AG04450 (cell line): ENCODE data around the gene AGTR2. TPM values are rescaled to one million over a fixed set of nuclear protein-coding genes. Genes with fewer than 3 reads are reported as not detected.
"Not testable (repeated sequence)": the region's sequence is repeated elsewhere in the genome, so short reads cannot be mapped to it uniquely, and the experiment has no call there.

Source experiments
- CTCF ChIA-PET: fragments of 300-600, 350-600 bp; formaldehyde crosslinking; extraction: SDS; loops from one replicate; lab custom pipeline; 2022; ENCODE audit warnings: antibody characterized with exemption, inconsistent platforms; lab: Charles Lee
- POLR2A ChIA-PET: fragments of 350-600 bp; formaldehyde crosslinking; extraction: SDS; loops from one replicate; lab custom pipeline; 2021; ENCODE audit warnings: antibody characterized with exemption, inconsistent platforms; lab: Yijun Ruan, JAX
- DNase-seq: peaks from one replicate; pipeline ENCODE4 v3.0.0-alpha.2; 2011; ENCODE audit warnings: low read depth, low spot score
- H3K27ac ChIP-seq: one replicate; pipeline ENCODE4 v1.5.1; 2012; ENCODE audit warnings: low read depth, low read length, control low read depth
- H3K27me3 ChIP-seq: one replicate; pipeline ENCODE4 v1.6.0; 2012; ENCODE audit warnings: low read length; ENCODE audit not compliant: control insufficient read depth, insufficient read depth
- H3K4me3 ChIP-seq: 2 replicates; pipeline ENCODE4 v1.5.1; 2011; ENCODE audit warnings: mild to moderate bottlenecking, low read depth, low read length, control low read depth
- H3K9me3 ChIP-seq: 2 replicates; pipeline ENCODE4 v1.5.1; 2012; ENCODE audit warnings: low read length; ENCODE audit not compliant: control insufficient read depth, insufficient read depth
- CTCF ChIP-seq: IDR thresholded peaks from 2 replicates; pipeline ENCODE4 v1.5.1; 2011; ENCODE audit warnings: low read depth, low read length, control low read depth, inconsistent platforms
- polyA minus RNA-seq: library from RNA; depleted of rRNA, polyadenylated mRNA; stranded (reverse); fragments of >200 nt; gene quantifications from 2 replicates; pipeline ENCODE4 v1.2.3, GENCODE V29; 2011; rRNA and poly(A)+ RNA removed
- polyA plus RNA-seq: library from polyadenylated mRNA; depleted of rRNA; stranded (reverse); fragments of >200 nt; gene quantifications from 2 replicates; pipeline ENCODE4 v1.2.3, GENCODE V29; 2011; rRNA removed

The AGTR2 gene, protein sequence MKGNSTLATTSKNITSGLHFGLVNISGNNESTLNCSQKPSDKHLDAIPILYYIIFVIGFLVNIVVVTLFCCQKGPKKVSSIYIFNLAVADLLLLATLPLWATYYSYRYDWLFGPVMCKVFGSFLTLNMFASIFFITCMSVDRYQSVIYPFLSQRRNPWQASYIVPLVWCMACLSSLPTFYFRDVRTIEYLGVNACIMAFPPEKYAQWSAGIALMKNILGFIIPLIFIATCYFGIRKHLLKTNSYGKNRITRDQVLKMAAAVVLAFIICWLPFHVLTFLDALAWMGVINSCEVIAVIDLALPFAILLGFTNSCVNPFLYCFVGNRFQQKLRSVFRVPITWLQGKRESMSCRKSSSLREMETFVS
- not detected in 2 replicates for polyA plus RNA-seq
- polyA minus RNA-seq = not detected in 2 replicates

- TF ChIP-seq CTCF = no peak
- CTCF ChIA-PET = interaction anchor here (0.6 kb wide), 1 partner anchor 100 kb away, joined by 3 read pairs; no protein-coding TSS in a partner anchor
- POLR2A ChIA-PET = no interaction called here
Measured at GRCh38 chrX:116170511-116170910, at the start of gene AGTR2. AGTR2 (plus strand) TSS chrX:116170744; CDS start chrX:116172281, 1,537 bp downstream.

DNA sequence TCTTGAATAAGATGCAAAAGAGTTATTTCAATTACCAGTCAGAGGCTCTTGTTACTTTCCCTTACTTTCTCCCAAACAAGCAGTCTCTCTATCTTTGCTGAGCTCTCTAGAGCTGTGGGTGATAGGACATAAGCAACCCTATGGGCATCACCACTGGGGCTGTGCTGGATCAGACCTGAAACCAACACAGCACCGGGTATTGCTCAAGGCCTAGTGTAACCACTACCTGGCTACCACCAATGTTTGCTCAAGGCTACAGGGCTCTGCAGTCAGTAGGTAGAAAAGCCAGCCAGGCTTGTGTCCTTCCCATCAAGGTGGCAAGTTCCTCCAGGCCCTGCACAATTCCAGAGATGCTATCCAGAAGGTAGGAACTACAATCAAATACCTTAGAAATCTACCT lies 35.3 kb upstream of the AGTR2 start:
- no peak for TF ChIP-seq CTCF
- DNase-seq = no peak
- ChIA-PET CTCF (no interaction called here), POLR2A (no interaction called here)
- Histone ChIP-seq H3K27ac (no peak overlapping the region), H3K27me3 (no peaks in the 10 kb centered on the region), H3K4me3 (no peak overlapping the region), H3K9me3 (no peaks in the 10 kb centered on the region; the same call in 1 of the 2 replicates)

More at GRCh38 chrX:116170511-116170910, at the start of gene AGTR2:
- Histone ChIP-seq H3K4me3 (no peak within 1 kb of the TSS), H3K27me3 (no peaks in the 10 kb centered on the region), H3K27ac (no peak within 1 kb of the TSS), H3K9me3 (no peaks in the 10 kb centered on the region)
- no peak for DNase-seq

DNA sequence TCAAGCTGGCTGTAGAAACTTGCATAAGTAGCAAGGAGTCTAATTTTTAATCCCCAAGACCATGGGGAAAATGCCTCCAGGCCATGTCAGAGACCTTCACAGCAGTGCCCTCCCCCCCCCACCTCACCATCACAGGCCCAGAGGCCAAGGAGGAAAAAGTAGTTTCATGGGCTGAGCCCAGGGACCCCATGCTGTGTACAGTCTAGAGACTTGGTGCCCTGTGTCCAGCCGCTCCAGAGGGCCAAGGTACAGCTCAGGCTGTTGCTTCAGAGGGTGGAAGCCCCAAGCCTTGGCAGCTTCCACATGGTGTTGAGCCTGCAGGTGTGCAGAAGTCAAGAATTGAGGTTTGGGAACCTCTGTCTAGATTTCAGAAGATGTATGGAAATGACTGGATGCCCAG lies 29.3 kb upstream of the AGTR2 start:
- H3K27ac ChIP-seq, DNase-seq, H3K9me3 ChIP-seq, H3K27me3 ChIP-seq, POLR2A ChIA-PET, H3K4me3 ChIP-seq, CTCF ChIA-PET: not testable (repeated sequence)

DNA sequence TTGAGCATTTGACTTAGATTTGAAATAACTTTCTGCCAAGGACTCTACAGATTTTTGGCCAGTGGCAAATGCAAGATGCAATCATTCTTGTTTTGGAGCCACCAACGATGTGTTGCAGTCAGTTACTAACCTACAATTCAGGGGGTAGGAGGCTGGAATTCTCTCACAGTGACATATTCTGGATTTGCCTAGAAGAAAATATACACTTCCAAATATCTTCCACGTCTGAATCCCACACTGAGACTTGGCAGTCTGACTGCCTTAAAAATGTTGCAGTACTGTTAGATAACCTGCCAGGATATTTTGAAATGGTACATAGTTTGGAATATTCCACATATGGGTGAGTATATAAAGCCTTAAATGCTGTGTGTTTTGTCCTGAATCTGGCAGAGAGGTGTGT lies 27.6 kb upstream of the AGTR2 start:
- no peak for TF ChIP-seq CTCF
- no peak overlapping the region for H3K27ac ChIP-seq
- H3K27me3 ChIP-seq = no peaks in the 10 kb centered on the region
- no peak overlapping the region for H3K4me3 ChIP-seq
- DNase-seq = no peak
- CTCF ChIA-PET = no interaction called here
- no peaks in the 10 kb centered on the region for H3K9me3 ChIP-seq
- POLR2A ChIA-PET = no interaction called here

DNA sequence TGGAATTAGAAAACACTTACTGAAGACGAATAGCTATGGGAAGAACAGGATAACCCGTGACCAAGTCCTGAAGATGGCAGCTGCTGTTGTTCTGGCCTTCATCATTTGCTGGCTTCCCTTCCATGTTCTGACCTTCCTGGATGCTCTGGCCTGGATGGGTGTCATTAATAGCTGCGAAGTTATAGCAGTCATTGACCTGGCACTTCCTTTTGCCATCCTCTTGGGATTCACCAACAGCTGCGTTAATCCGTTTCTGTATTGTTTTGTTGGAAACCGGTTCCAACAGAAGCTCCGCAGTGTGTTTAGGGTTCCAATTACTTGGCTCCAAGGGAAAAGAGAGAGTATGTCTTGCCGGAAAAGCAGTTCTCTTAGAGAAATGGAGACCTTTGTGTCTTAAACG lies 2.4 kb downstream of the AGTR2 start:
- ChIA-PET CTCF (no interaction called here), POLR2A (no interaction called here)
- Histone ChIP-seq H3K27me3 (no peaks in the 10 kb centered on the region), H3K27ac (no peak overlapping the region), H3K4me3 (no peak overlapping the region), H3K9me3 (no peaks in the 10 kb centered on the region)
- TF ChIP-seq CTCF = no peak
- no peak for DNase-seq
